HCT116 (cell line): ENCODE data around the gene FAM162A.

Experiments used
- EZH2 ChIP-seq: fragments of 200-600 bp; sonication (generic); IDR thresholded peaks from 2 replicates; pipeline ENCODE4 v1.6.1; 2017; ENCODE audit warnings: antibody characterized with exemption, mixed run types
- POLR2A ChIP-seq: IDR thresholded peaks from 2 replicates; pipeline ENCODE4 v1.7.0; 2011; ENCODE audit warnings: borderline replicate concordance; ENCODE audit not compliant: insufficient read depth, insufficient read length; ENCODE audit errors: extremely low read depth
- SP1 ChIP-seq: IDR thresholded peaks from 2 replicates; pipeline ENCODE4 v1.6.1; 2012; ENCODE audit warnings: low read depth
- YY1 ChIP-seq: IDR thresholded peaks from 2 replicates; pipeline ENCODE4 v1.6.1; 2011; ENCODE audit warnings: low read length, low read depth, moderate library complexity, mild to moderate bottlenecking; ENCODE audit not compliant: insufficient replicate concordance; ENCODE audit errors: extremely low read depth
- TF ChIP-seq, protein P1 (sequence below): IDR thresholded peaks from 2 replicates; pipeline ENCODE4 v1.6.1; 2012; ENCODE audit warnings: low read depth
- TF ChIP-seq, protein P2 (sequence below), 3 experiments: fragments of 200-600 bp in 1 of 3; sonication (generic) in 1 of 3; IDR thresholded peaks in 2 of 3; conservative IDR thresholded peaks in 1 of 3; 2 replicates each; pipeline ENCODE4 v1.5.1; 2012 to 2017; ENCODE audit warnings: low read depth in 2 of 3, low read length in 2 of 3, antibody characterized with exemption in 1 of 3, borderline replicate concordance in 1 of 3, control low read depth in 1 of 3, mild to moderate bottlenecking in 1 of 3, mixed read lengths in 1 of 3, mixed run types in 1 of 3, moderate library complexity in 1 of 3; ENCODE audit not compliant: insufficient read depth in 1 of 3
- TF ChIP-seq, protein P3 (sequence below): IDR thresholded peaks from 2 replicates; pipeline ENCODE4 v1.6.1; 2012

DNA sequence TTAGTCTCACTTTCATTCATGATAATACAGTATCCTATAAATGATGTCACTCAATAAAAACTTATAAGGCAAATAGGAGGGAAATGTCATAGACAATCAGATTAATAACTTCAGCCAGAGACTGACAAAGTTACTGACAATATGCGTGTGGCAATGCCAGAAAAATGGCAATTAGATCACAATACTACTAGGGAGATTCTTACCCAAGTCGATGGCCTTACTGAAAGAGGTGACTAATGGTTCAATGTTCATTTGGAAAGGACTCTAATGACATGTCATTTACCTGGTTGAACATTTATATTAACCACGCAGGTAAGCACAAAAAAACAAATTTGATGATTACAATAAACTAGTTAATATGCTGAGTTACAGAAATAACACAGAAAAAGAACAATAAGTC is 77.8 kb downstream of the FAM162A start:
- TF ChIP-seq, protein P1, sequence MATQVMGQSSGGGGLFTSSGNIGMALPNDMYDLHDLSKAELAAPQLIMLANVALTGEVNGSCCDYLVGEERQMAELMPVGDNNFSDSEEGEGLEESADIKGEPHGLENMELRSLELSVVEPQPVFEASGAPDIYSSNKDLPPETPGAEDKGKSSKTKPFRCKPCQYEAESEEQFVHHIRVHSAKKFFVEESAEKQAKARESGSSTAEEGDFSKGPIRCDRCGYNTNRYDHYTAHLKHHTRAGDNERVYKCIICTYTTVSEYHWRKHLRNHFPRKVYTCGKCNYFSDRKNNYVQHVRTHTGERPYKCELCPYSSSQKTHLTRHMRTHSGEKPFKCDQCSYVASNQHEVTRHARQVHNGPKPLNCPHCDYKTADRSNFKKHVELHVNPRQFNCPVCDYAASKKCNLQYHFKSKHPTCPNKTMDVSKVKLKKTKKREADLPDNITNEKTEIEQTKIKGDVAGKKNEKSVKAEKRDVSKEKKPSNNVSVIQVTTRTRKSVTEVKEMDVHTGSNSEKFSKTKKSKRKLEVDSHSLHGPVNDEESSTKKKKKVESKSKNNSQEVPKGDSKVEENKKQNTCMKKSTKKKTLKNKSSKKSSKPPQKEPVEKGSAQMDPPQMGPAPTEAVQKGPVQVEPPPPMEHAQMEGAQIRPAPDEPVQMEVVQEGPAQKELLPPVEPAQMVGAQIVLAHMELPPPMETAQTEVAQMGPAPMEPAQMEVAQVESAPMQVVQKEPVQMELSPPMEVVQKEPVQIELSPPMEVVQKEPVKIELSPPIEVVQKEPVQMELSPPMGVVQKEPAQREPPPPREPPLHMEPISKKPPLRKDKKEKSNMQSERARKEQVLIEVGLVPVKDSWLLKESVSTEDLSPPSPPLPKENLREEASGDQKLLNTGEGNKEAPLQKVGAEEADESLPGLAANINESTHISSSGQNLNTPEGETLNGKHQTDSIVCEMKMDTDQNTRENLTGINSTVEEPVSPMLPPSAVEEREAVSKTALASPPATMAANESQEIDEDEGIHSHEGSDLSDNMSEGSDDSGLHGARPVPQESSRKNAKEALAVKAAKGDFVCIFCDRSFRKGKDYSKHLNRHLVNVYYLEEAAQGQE = no peak
- TF ChIP-seq, protein P2, sequence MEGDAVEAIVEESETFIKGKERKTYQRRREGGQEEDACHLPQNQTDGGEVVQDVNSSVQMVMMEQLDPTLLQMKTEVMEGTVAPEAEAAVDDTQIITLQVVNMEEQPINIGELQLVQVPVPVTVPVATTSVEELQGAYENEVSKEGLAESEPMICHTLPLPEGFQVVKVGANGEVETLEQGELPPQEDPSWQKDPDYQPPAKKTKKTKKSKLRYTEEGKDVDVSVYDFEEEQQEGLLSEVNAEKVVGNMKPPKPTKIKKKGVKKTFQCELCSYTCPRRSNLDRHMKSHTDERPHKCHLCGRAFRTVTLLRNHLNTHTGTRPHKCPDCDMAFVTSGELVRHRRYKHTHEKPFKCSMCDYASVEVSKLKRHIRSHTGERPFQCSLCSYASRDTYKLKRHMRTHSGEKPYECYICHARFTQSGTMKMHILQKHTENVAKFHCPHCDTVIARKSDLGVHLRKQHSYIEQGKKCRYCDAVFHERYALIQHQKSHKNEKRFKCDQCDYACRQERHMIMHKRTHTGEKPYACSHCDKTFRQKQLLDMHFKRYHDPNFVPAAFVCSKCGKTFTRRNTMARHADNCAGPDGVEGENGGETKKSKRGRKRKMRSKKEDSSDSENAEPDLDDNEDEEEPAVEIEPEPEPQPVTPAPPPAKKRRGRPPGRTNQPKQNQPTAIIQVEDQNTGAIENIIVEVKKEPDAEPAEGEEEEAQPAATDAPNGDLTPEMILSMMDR (IDR thresholded peaks at IDR 0.05 in 2 of 3, conservative IDR thresholded peaks at IDR 0.05 in 1 of 3; ENCODE audit: borderline replicate concordance in 1 of 3, insufficient read depth in 1 of 3, low read depth in 2 of 3, low read length in 2 of 3) = no peak
- TF ChIP-seq, protein P3, sequence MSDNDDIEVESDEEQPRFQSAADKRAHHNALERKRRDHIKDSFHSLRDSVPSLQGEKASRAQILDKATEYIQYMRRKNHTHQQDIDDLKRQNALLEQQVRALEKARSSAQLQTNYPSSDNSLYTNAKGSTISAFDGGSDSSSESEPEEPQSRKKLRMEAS = no peak
- no peak for TF ChIP-seq POLR2A
- TF ChIP-seq SP1 = no peak
- TF ChIP-seq YY1 = no peak
- TF ChIP-seq EZH2 = no peak
